K562 (cell line): ENCODE results near the gene EEF2. TPM values are rescaled to one million over a fixed set of nuclear protein-coding genes. Genes with fewer than 3 reads are reported as not detected.

Experiments
- CREB3L1 ChIP-seq: fragments of 450-650 bp; IDR thresholded peaks from 2 replicates; pipeline ENCODE4 v1.6.1; 2014; ENCODE audit warnings: low read depth, mild to moderate bottlenecking, moderate library complexity, borderline replicate concordance
- KLF1 ChIP-seq: fragments of 450-650 bp; IDR thresholded peaks from 2 replicates; pipeline ENCODE4 v1.6.1; 2016; ENCODE audit warnings: missing genetic modification characterization, missing compliant biosample characterization
- MAFK ChIP-seq: IDR thresholded peaks from 2 replicates; pipeline ENCODE4 v1.6.1; 2011; ENCODE audit warnings: low read length, improper control_type of control experiment
- NUFIP1 ChIP-seq: fragments of 450-650 bp; IDR thresholded peaks from 2 replicates; pipeline ENCODE4 v1.6.1; 2018; ENCODE audit not compliant: partially characterized antibody
- POLR2H ChIP-seq: IDR thresholded peaks from 2 replicates; pipeline ENCODE4 v1.6.1; 2016; ENCODE audit warnings: missing genetic modification characterization, low read depth, mild to moderate bottlenecking, control low read depth, missing compliant biosample characterization, moderate library complexity
- PTTG1 ChIP-seq: fragments of 450-650 bp; IDR thresholded peaks from 2 replicates; pipeline ENCODE4 v1.6.1; 2016; ENCODE audit warnings: low read depth, mild to moderate bottlenecking, missing genetic modification characterization, missing compliant biosample characterization
- TCFL5 ChIP-seq: fragments of 250-450 bp; sonication (Bioruptor Pico); conservative IDR thresholded peaks from 2 replicates; pipeline ENCODE4 v1.6.1; 2021; ENCODE audit warnings: mild to moderate bottlenecking, moderate library complexity, matching md5 sums
- ZNF77 ChIP-seq: fragments of 250-450 bp; sonication (Bioruptor Pico); IDR thresholded peaks from 2 replicates; pipeline ENCODE4 v1.5.0; 2020
- polyA plus RNA-seq, 8 experiments: library from polyadenylated mRNA; depleted of rRNA in 4 of 8; stranded (reverse) in 5 of 8; unstranded in 3 of 8; fragments of >200 nt; fragmentation: Nextera tagmentation in 2 of 8; fragmentation: Illumina TruSeq in 1 of 8; extraction: Ambion mirVana in 2 of 8; extraction: Trizol in 1 of 8; gene quantifications; 2 replicates each; pipeline versions ENCODE4 v1.2.1 to v1.2.3, GENCODE V29; 2011 to 2014; ENCODE audit warnings: inconsistent platforms in 1 of 8, missing spikeins in 1 of 8
- total RNA-seq, 7 experiments: library from RNA; depleted of rRNA in 6 of 7; stranded (reverse); fragments of >200 nt in 6 of 7; fragmentation: Illumina TruSeq in 2 of 7; extraction: Trizol in 2 of 7; gene quantifications; 2 replicates each; pipeline versions ENCODE4 v1.2.1 to v1.2.3, GENCODE V29; 2011 to 2021; ENCODE audit warnings: low replicate concordance in 1 of 7
- TF ChIP-seq, protein P1 (sequence below): fragments of 450-650 bp; IDR thresholded peaks from 2 replicates; pipeline ENCODE4 v1.6.1; 2017; ENCODE audit warnings: mild to moderate bottlenecking, moderate library complexity

The EEF2 gene
- total and polyA plus RNA-seq, 9 of the 15 experiments (the other 6 are each of a cell fraction or from before 2014, with no cell fraction given): 372 to 3,003 (median 1,453) TPM

DNA sequence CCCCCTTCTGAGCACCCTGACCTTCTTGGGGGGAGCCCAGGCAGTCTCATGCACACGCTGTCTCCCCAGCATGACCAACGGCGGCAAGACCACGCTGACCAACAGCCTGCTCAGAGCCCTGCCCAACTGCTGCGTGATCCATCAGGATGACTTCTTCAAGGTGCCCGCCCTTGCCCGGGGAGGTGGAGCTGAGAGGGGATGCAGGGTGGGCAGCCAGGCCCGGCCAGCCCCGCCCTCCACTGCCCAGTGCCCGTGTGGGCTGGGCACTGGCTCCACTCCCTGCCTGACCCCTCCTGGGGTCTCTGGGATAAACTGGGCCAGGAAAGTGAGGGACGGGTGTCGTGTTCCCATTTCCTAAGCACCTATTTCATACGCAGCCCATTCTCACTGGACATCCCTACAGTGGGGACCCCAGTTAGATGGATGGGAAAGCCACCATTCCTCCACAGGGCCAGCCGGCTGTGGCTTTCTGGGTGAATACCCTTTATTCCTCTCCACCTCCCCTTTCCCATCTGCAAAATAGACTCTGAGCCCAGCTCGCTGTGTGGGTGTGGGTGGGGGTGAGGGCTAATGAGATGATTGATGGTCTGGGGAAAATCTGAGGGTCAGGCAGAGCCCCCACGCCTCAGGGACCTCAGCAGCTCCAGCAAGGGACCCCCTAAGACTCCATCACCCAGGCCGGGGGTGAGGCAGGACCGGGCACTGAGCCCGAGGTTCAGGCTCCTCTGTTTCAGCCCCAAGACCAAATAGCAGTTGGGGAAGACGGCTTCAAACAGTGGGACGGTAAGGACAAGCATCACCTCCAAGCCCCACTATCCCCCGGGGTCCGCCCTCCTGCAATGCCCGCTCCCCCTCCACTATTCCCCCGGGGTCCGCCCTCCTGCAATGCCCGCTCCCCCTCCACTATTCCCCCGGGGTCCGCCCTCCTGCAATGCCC is 48.5 kb downstream of the EEF2 start (continued):
- TF ChIP-seq ZNF77 (CRISPR knock-in tag): no peak
- no peak for TF ChIP-seq MAFK
- TF ChIP-seq PTTG1 (tag): no peak
- TF ChIP-seq KLF1: no peak
- no peak for TF ChIP-seq TCFL5 (CRISPR knock-in tag)
- no peak for TF ChIP-seq NUFIP1
- no peak for TF ChIP-seq POLR2H
- no peak for TF ChIP-seq CREB3L1
- TF ChIP-seq, protein P1, sequence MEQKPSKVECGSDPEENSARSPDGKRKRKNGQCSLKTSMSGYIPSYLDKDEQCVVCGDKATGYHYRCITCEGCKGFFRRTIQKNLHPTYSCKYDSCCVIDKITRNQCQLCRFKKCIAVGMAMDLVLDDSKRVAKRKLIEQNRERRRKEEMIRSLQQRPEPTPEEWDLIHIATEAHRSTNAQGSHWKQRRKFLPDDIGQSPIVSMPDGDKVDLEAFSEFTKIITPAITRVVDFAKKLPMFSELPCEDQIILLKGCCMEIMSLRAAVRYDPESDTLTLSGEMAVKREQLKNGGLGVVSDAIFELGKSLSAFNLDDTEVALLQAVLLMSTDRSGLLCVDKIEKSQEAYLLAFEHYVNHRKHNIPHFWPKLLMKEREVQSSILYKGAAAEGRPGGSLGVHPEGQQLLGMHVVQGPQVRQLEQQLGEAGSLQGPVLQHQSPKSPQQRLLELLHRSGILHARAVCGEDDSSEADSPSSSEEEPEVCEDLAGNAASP: no peak
- TF ChIP-seq, all 486 proteins: peak for 0
